ENCODE data around the gene ZCCHC17.

ZCCHC17 gene

GRCh38 chr1:31396633-31397351, 100.0 kb downstream of the ZCCHC17 start:
- FAIRE-seq = no peak

GRCh38 chr1:31397360-31398095, 100.7 kb downstream of the ZCCHC17 start:
- no peak for FAIRE-seq

DNA sequence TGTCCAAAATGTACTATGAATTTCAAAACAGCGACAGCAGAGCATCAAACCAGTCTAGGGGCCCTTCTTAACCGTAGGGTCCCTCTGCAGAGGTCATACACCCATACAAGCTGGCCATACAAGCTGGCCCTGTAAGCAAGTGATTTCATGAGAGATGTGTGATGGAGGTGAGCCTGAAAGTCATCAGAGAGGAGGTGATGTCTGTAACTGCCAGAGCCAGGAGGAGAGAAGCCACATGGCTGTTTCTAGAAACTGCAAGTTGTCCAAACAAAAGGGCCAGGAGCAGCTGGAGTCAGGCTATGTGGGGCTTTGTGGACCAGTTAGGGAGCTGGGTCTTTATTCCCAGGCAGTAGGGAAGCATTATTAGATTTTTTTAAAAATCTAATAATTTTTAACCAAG, 101.4 kb downstream of the ZCCHC17 start:
- no peak for FAIRE-seq

GRCh38 chr1:31399976-31400375, 103.1 kb downstream of the ZCCHC17 start:
- no peak for FAIRE-seq

DNA sequence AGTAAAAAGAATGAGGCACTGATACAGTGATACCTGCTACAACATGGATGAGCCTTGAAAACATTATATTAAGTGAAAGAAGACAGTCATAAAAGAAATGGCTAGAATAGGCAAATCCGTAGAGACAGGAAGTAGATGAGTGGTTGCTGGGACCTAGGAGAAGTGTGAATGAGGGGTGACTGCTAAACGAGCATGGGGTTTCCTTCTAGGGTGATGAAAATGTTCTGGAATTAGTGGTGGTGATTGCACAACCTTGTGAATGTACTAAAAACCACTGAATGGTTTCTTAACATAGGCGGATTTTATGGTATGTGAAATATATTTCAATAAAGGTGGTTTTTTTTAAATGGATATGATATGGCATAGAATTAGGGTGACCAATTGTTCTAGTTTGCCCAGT, 103.6 kb downstream of the ZCCHC17 start:
- FAIRE-seq = no peak

GRCh38 chr1:31401241-31401640, 104.4 kb downstream of the ZCCHC17 start:
- no peak for FAIRE-seq

DNA sequence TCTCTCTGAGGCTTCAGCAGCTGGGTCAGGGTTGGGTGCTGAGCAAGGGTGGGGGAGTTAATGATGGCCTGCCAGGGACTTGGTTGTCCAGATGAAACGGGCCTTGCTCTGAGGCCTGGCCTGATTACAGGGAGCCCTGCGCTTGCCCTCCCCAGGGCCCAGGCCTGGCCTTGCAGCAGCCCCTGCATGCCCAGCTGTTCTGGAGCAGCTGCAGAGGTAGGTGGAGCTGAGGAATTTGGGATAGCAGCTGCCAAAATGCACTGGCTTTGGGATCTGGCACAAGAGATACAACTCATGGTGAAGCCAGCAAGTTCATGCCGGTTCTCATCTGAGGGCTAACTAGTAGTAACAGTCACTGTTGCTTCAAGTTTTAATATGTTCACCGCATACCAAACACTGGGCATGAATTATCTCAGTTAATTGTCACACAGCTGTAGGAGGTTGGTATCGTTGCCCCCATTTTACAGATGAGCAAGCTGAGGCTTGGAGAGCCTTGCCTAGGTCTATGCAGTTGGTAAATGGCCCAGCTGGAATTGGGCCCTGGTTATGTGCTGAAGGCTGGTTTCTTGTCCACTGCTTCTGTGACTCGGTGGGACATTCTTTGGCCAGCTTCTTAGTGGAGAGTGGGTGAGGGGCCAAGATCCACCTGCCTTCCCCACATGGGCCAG, 108.9 kb downstream of the ZCCHC17 start:
- no peak for FAIRE-seq

GRCh38 chr1:31407029-31407626, 110.3 kb downstream of the ZCCHC17 start:
- no peak for FAIRE-seq

GRCh38 chr1:31408788-31409318, 112.0 kb downstream of the ZCCHC17 start:
- FAIRE-seq = no peak

GRCh38 chr1:31409946-31410858, 113.4 kb downstream of the ZCCHC17 start:
- no peak for FAIRE-seq

- no peak for FAIRE-seq
Measured at GRCh38 chr1:31410871-31411270, 114.0 kb downstream of the ZCCHC17 start.

GRCh38 chr1:31412205-31412604, 115.4 kb downstream of the ZCCHC17 start:
- FAIRE-seq = no peak

- FAIRE-seq = no peak
Measured at GRCh38 chr1:31412732-31413404, 116.0 kb downstream of the ZCCHC17 start, which contains the start of gene SERINC2. Gene SERINC2 (plus strand): TSS chr1:31413213. CDS start chr1:31413266, 53 bp downstream.

- no peak for FAIRE-seq
Measured at GRCh38 chr1:31413405-31414001, 116.7 kb downstream of the ZCCHC17 start.

Measured in A204.1 (cell line).